Calu3 (cell line): ENCODE measurements around the gene LONP1. TPM values are rescaled to one million over a fixed set of nuclear protein-coding genes. Genes with fewer than 3 reads are reported as not detected.

Experiments used
- BruUV-seq: library from RNA; stranded (reverse); fragments of 400-500 nt; replicated peaks from 2 replicates; lab custom pipeline; 2021; lab: Mats Ljungman, UMichigan
- CTCF ChIA-PET: fragments of 300-600 bp; sonication (Branson Sonifier 250); formaldehyde crosslinking; loops from one replicate; lab custom pipeline; 2022; ENCODE audit warnings: antibody characterized with exemption; lab: Charles Lee
- DNase-seq: peaks from one replicate; pipeline ENCODE4 v3.0.0; 2022
- H3K27ac Mint-ChIP-seq: one replicate; pipeline ENCODE4 v1.8.0; 2022; ENCODE audit warnings: mixed read lengths; ENCODE audit not compliant: unreplicated experiment
- H3K27me3 Mint-ChIP-seq: one replicate; pipeline ENCODE4 v1.8.0; 2022; ENCODE audit warnings: mixed read lengths; ENCODE audit not compliant: unreplicated experiment
- H3K36me3 Mint-ChIP-seq: one replicate; pipeline ENCODE4 v1.8.0; 2022; ENCODE audit warnings: mild to moderate bottlenecking, moderate library complexity, mixed read lengths; ENCODE audit not compliant: insufficient read depth, unreplicated experiment
- H3K4me1 Mint-ChIP-seq: one replicate; pipeline ENCODE4 v1.8.0; 2022; ENCODE audit warnings: mild to moderate bottlenecking, low read depth, mixed read lengths; ENCODE audit not compliant: unreplicated experiment
- H3K4me3 Mint-ChIP-seq: one replicate; pipeline ENCODE4 v1.8.0; 2022; ENCODE audit warnings: mild to moderate bottlenecking, low read depth, moderate library complexity, mixed read lengths; ENCODE audit not compliant: unreplicated experiment
- H3K9me3 Mint-ChIP-seq: one replicate; pipeline ENCODE4 v1.8.0; 2022; ENCODE audit warnings: low read depth, mixed read lengths; ENCODE audit not compliant: unreplicated experiment
- CTCF ChIP-seq: fragments of 200-600 bp; IDR thresholded peaks from one replicate; pipeline ENCODE4 v1.8.0; 2022; ENCODE audit warnings: antibody characterized with exemption; ENCODE audit not compliant: unreplicated experiment
- intact Hi-C: fragments of 100-400 bp; cut with micrococcal nuclease; formaldehyde crosslinking; loops from one replicate; pipeline ENCODE4 v1.10.0; 2022; ENCODE audit not compliant: unreplicated experiment
- total RNA-seq: library from RNA; stranded (reverse); gene quantifications from 2 replicates; pipeline ENCODE4 v1.2.3, GENCODE V29; 2022

Gene LONP1
- total RNA-seq, 1 experiment from 2014 or later, result 92.8 TPM

GRCh38 chr19:5651361-5651760 is 68.6 kb downstream of the LONP1 start:
- no peak for DNase-seq
- TF ChIP-seq CTCF, result no peak
- Mint-ChIP-seq H3K9me3 (no peaks in the 10 kb centered on the region), H3K4me1 (no peaks in the 10 kb centered on the region), H3K36me3 (peaks cover 47% of the 10 kb centered on the region), H3K27ac (no peak overlapping the region), H3K27me3 (no peaks in the 10 kb centered on the region), H3K4me3 (no peak overlapping the region)
- CTCF ChIA-PET, result no interaction called here
- no TSS peak for BruUV-seq
- intact Hi-C loops, result no loop called here

- Mint-ChIP-seq H3K27me3 (no peaks in the 10 kb centered on the region), H3K4me3 (no peak overlapping the region), H3K9me3 (no peaks in the 10 kb centered on the region), H3K36me3 (peaks cover 39% of the 10 kb centered on the region), H3K4me1 (no peaks in the 10 kb centered on the region), H3K27ac (no peak overlapping the region)
- BruUV-seq, result no TSS peak
- TF ChIP-seq CTCF, result no peak
- intact Hi-C loops, result no loop called here
- CTCF ChIA-PET, result no interaction called here
- DNase-seq, result no peak
Observed at GRCh38 chr19:5648464-5648863, 71.5 kb downstream of the LONP1 start.

- H3K36me3 Mint-ChIP-seq, result peaks cover 35% of the 10 kb centered on the region
- BruUV-seq, result no TSS peak
- intact Hi-C loops, result no loop called here
- no peaks in the 10 kb centered on the region for H3K9me3 Mint-ChIP-seq
- no peak overlapping the region for H3K4me3 Mint-ChIP-seq
- TF ChIP-seq CTCF, result no peak
- peaks cover 1% of the 10 kb centered on the region for H3K4me1 Mint-ChIP-seq
- no peaks in the 10 kb centered on the region for H3K27me3 Mint-ChIP-seq
- DNase-seq, result no peak
- CTCF ChIA-PET, result no interaction called here
- H3K27ac Mint-ChIP-seq, result no peak overlapping the region
Observed at GRCh38 chr19:5646703-5647102, 73.2 kb downstream of the LONP1 start.

GRCh38 chr19:5645409-5645808 is 74.5 kb downstream of the LONP1 start:
- no TSS peak for BruUV-seq
- no peaks in the 10 kb centered on the region for H3K27me3 Mint-ChIP-seq
- H3K36me3 Mint-ChIP-seq, result peaks cover 48% of the 10 kb centered on the region
- no peak overlapping the region for H3K4me3 Mint-ChIP-seq
- no peak overlapping the region for H3K27ac Mint-ChIP-seq
- CTCF ChIA-PET, result no interaction called here
- no peak for TF ChIP-seq CTCF
- DNase-seq, result no peak
- H3K9me3 Mint-ChIP-seq, result no peaks in the 10 kb centered on the region
- H3K4me1 Mint-ChIP-seq, result peaks cover 7% of the 10 kb centered on the region
- intact Hi-C loops, result no loop called here
